Measurements from ENCODE around the gene DMRTA1. TPM values are rescaled to one million over a fixed set of nuclear protein-coding genes. Genes with fewer than 3 reads are reported as not detected.

DMRTA1 gene
- total and polyA plus RNA-seq, 2 experiments from 2014 or later = 4.1 to 8.8 TPM

DNA sequence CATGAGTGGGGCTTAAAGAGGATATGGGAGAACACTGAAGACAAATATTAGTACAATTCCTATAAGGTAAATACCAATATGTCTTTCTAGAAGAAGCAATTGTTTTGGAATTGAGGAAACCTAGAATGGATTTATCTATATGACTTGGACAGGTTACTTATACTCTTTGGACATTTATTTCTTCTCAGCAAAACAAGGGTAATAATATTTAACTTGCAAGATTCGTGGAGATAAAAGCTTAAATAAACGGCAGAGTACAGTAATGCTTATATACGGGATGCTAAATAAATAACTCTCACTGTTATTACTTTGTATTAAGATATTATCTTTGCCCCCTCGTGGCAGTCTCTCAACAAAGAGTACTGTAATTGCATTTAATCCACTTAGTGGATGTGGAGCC is 8.6 kb downstream of the DMRTA1 start (continued):
- TF ChIP-seq, protein P1, sequence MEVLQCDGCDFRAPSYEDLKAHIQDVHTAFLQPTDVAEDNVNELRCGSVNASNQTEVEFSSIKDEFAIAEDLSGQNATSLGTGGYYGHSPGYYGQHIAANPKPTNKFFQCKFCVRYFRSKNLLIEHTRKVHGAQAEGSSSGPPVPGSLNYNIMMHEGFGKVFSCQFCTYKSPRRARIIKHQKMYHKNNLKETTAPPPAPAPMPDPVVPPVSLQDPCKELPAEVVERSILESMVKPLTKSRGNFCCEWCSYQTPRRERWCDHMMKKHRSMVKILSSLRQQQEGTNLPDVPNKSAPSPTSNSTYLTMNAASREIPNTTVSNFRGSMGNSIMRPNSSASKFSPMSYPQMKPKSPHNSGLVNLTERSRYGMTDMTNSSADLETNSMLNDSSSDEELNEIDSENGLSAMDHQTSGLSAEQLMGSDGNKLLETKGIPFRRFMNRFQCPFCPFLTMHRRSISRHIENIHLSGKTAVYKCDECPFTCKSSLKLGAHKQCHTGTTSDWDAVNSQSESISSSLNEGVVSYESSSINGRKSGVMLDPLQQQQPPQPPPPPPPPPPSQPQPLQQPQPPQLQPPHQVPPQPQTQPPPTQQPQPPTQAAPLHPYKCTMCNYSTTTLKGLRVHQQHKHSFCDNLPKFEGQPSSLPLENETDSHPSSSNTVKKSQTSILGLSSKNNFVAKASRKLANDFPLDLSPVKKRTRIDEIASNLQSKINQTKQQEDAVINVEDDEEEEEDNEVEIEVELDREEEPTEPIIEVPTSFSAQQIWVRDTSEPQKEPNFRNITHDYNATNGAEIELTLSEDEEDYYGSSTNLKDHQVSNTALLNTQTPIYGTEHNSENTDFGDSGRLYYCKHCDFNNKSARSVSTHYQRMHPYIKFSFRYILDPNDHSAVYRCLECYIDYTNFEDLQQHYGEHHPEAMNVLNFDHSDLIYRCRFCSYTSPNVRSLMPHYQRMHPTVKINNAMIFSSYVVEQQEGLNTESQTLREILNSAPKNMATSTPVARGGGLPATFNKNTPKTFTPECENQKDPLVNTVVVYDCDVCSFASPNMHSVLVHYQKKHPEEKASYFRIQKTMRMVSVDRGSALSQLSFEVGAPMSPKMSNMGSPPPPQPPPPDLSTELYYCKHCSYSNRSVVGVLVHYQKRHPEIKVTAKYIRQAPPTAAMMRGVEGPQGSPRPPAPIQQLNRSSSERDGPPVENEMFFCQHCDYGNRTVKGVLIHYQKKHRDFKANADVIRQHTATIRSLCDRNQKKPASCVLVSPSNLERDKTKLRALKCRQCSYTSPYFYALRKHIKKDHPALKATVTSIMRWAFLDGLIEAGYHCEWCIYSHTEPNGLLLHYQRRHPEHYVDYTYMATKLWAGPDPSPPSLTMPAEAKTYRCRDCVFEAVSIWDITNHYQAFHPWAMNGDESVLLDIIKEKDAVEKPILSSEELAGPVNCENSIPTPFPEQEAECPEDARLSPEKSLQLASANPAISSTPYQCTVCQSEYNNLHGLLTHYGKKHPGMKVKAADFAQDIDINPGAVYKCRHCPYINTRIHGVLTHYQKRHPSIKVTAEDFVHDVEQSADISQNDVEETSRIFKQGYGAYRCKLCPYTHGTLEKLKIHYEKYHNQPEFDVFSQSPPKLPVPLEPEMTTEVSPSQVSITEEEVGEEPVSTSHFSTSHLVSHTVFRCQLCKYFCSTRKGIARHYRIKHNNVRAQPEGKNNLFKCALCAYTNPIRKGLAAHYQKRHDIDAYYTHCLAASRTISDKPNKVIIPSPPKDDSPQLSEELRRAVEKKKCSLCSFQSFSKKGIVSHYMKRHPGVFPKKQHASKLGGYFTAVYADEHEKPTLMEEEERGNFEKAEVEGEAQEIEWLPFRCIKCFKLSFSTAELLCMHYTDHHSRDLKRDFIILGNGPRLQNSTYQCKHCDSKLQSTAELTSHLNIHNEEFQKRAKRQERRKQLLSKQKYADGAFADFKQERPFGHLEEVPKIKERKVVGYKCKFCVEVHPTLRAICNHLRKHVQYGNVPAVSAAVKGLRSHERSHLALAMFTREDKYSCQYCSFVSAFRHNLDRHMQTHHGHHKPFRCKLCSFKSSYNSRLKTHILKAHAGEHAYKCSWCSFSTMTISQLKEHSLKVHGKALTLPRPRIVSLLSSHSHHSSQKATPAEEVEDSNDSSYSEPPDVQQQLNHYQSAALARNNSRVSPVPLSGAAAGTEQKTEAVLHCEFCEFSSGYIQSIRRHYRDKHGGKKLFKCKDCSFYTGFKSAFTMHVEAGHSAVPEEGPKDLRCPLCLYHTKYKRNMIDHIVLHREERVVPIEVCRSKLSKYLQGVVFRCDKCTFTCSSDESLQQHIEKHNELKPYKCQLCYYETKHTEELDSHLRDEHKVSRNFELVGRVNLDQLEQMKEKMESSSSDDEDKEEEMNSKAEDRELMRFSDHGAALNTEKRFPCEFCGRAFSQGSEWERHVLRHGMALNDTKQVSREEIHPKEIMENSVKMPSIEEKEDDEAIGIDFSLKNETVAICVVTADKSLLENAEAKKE (CRISPR knock-in tag; IDR thresholded peaks at IDR 0.05) = no peak

DNA sequence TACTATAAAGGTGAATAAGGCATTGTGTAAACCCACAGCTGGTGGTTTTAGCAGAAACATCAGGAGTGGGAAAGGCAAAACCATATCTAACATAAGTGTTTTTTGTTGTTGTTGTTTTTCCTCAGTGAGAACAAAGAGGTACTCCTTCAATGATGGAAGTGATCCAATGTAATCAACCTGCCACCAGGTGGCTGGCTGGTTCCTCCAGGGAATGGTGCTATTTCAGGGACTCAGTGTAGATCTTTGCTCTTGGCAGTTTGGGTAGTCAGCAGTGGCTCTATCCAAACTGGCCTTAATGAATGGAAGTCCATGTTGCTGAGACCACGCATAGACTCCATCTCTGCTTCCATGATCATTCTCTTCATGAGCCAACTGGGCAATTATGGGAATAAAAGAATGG is 10.8 kb downstream of the DMRTA1 start:
- no peak overlapping the region for H3K27ac Mint-ChIP-seq
- no peaks in the 10 kb centered on the region for H3F3A ChIP-seq (replicated peaks; ENCODE audit: low read depth)
- H3K79me2 ChIP-seq (replicated peaks; ENCODE audit: insufficient read depth) = no peaks in the 10 kb centered on the region
- no peaks in the 10 kb centered on the region for H3K9me2 ChIP-seq (ENCODE audit: insufficient read depth)
- no peak overlapping the region for H3K4me2 ChIP-seq
- no peaks in the 10 kb centered on the region for H3K36me3 ChIP-seq (ENCODE audit: insufficient read depth)
- no peaks in the 10 kb centered on the region for H3K4me1 ChIP-seq (ENCODE audit: insufficient read depth)
- no peak overlapping the region for H2AFZ ChIP-seq
- H3K4me3 Mint-ChIP-seq = no peak overlapping the region
- H4K20me1 ChIP-seq (replicated peaks; ENCODE audit: insufficient read depth) = no peaks in the 10 kb centered on the region
- no peak for TF ChIP-seq ZNF331 (CRISPR knock-in tag; IDR thresholded peaks at IDR 0.05; ENCODE audit: low read depth)
- TF ChIP-seq, protein P2, sequence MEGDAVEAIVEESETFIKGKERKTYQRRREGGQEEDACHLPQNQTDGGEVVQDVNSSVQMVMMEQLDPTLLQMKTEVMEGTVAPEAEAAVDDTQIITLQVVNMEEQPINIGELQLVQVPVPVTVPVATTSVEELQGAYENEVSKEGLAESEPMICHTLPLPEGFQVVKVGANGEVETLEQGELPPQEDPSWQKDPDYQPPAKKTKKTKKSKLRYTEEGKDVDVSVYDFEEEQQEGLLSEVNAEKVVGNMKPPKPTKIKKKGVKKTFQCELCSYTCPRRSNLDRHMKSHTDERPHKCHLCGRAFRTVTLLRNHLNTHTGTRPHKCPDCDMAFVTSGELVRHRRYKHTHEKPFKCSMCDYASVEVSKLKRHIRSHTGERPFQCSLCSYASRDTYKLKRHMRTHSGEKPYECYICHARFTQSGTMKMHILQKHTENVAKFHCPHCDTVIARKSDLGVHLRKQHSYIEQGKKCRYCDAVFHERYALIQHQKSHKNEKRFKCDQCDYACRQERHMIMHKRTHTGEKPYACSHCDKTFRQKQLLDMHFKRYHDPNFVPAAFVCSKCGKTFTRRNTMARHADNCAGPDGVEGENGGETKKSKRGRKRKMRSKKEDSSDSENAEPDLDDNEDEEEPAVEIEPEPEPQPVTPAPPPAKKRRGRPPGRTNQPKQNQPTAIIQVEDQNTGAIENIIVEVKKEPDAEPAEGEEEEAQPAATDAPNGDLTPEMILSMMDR (conservative IDR thresholded peaks at IDR 0.05; ENCODE audit: low read depth in 2 of 2) = peak; percentile 45 to 71
- no peak overlapping the region for H3K4me3 ChIP-seq
- no peaks in the 10 kb centered on the region for H3K9me3 Mint-ChIP-seq
- ATAC-seq = peak; percentile 78
- H3K27ac ChIP-seq (ENCODE audit: low read depth) = no peak overlapping the region
- no peaks in the 10 kb centered on the region for H3K27me3 Mint-ChIP-seq (ENCODE audit: insufficient read depth, low read depth, poor library complexity)
- no peaks in the 10 kb centered on the region for H3K4me1 Mint-ChIP-seq
- DNase-seq (ENCODE audit: low spot score) = peak; percentile 60
- no peaks in the 10 kb centered on the region; the same call in 2 of the 3 replicates for H3K36me3 Mint-ChIP-seq (ENCODE audit: low read depth)
- no peaks in the 10 kb centered on the region for H3K27me3 ChIP-seq (ENCODE audit: insufficient read depth)
